ENCODE measurements around the gene GALNS.

DNA sequence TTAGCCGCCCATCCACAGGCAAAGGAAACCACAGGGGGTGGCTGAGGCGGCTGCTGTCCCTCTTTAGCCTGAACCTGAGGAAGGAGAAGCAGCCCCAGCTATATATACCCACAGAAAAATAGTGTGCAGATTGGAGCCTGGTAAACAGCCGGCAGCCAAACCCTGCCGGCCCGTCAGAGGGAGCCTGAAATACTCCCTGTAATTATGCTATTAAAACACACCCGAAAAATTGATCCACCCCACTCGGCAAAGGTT, 78.5 kb downstream of the GALNS start:
- TF ChIP-seq, protein P1, sequence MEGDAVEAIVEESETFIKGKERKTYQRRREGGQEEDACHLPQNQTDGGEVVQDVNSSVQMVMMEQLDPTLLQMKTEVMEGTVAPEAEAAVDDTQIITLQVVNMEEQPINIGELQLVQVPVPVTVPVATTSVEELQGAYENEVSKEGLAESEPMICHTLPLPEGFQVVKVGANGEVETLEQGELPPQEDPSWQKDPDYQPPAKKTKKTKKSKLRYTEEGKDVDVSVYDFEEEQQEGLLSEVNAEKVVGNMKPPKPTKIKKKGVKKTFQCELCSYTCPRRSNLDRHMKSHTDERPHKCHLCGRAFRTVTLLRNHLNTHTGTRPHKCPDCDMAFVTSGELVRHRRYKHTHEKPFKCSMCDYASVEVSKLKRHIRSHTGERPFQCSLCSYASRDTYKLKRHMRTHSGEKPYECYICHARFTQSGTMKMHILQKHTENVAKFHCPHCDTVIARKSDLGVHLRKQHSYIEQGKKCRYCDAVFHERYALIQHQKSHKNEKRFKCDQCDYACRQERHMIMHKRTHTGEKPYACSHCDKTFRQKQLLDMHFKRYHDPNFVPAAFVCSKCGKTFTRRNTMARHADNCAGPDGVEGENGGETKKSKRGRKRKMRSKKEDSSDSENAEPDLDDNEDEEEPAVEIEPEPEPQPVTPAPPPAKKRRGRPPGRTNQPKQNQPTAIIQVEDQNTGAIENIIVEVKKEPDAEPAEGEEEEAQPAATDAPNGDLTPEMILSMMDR (IDR thresholded peaks at IDR 0.05): no peak
- TF ChIP-seq POLR2A (IDR thresholded peaks at IDR 0.05): no peak

All from vagina (tissue), 2 donors.